ENCODE results near the gene IRF6. TPM values are rescaled to one million over a fixed set of nuclear protein-coding genes. Genes with fewer than 3 reads are reported as not detected.

The IRF6 gene
- total and polyA plus RNA-seq, 3 donors from 2014 or later = 8.2 to 19.2 (median 8.7) TPM

DNA sequence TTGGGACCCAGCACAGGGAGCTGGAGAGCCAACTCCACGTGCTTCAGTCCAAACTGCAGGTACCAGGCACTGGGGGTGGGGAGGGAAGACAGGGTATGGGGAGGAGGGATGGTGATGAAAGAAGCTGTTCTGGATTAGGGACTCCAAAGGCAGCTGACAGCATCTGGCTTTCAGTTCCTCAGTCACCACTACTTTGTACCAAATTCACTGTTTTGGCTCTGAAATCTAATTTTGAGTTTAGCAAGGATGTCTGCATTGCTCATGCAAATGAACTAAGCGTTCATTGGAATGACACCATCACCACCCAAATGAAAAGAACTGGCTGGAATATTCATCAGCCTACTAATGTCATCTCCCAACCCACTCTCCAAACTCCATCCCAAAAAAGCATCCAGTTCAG, 30.3 kb downstream of the IRF6 start:
- TF ChIP-seq POLR2A (IDR thresholded peaks at IDR 0.05) = no peak
- TF ChIP-seq, protein P1, sequence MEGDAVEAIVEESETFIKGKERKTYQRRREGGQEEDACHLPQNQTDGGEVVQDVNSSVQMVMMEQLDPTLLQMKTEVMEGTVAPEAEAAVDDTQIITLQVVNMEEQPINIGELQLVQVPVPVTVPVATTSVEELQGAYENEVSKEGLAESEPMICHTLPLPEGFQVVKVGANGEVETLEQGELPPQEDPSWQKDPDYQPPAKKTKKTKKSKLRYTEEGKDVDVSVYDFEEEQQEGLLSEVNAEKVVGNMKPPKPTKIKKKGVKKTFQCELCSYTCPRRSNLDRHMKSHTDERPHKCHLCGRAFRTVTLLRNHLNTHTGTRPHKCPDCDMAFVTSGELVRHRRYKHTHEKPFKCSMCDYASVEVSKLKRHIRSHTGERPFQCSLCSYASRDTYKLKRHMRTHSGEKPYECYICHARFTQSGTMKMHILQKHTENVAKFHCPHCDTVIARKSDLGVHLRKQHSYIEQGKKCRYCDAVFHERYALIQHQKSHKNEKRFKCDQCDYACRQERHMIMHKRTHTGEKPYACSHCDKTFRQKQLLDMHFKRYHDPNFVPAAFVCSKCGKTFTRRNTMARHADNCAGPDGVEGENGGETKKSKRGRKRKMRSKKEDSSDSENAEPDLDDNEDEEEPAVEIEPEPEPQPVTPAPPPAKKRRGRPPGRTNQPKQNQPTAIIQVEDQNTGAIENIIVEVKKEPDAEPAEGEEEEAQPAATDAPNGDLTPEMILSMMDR (IDR thresholded peaks at IDR 0.05) = no peak
- intact Hi-C loops (cut with DNase I; ENCODE audit: low total_unique reads) = no loop called here
- Histone ChIP-seq H3K4me3 (no peak overlapping the region), H3K9me3 (no peaks in the 10 kb centered on the region), H3K36me3 (ENCODE audit: low read depth, missing control alignments) (no peaks in the 10 kb centered on the region), H3K27me3 (no peaks in the 10 kb centered on the region), H3K27ac (no peak overlapping the region), H3K4me1 (no peaks in the 10 kb centered on the region)
- WGBS, 2 donors = 66 to 77% methylated on average over 2 of the region's 2 CpGs
- no peak for DNase-seq

DNA sequence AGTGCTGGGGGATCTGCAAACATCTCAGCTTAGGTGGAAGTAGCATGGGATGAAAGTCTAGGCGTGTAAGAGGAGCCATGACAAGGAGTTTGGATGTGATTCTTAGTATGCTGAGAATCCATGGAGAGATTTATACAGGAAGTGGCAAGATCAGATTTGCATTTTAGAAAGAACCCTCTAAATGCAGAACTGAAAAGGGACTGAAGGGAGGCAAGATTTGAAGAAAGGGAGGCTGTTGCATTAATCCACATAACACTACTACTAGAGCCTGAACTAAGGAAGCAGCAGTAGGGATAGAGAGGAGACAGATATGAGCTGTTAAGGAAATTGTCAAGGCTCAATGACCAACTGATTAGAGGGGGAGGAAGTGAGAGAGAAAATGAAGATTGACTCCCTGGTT, 31.4 kb downstream of the IRF6 start:
- Histone ChIP-seq H3K4me1 (peaks cover 6% of the 10 kb centered on the region), H3K36me3 (ENCODE audit: low read depth, missing control alignments) (no peaks in the 10 kb centered on the region), H3K4me3 (no peak overlapping the region), H3K27ac (no peak overlapping the region), H3K27me3 (no peaks in the 10 kb centered on the region), H3K9me3 (no peaks in the 10 kb centered on the region)
- no peak for DNase-seq
- intact Hi-C loops (cut with DNase I; ENCODE audit: low total_unique reads) = no loop called here
- TF ChIP-seq, protein P1 (IDR thresholded peaks at IDR 0.05) = no peak
- no peak for TF ChIP-seq POLR2A (IDR thresholded peaks at IDR 0.05)
- 82 to 92% methylated on average over 1 of the region's 1 CpG for WGBS, 2 donors

- intact Hi-C loops (cut with DNase I; ENCODE audit: low total_unique reads) = no loop called here
- 35 to 58% methylated on average over 6 of the region's 6 CpGs for WGBS, 2 donors
- H3K4me1 ChIP-seq = peaks cover 17% of the 10 kb centered on the region
- no peak overlapping the region for H3K27ac ChIP-seq
- DNase-seq = no peak
- H3K27me3 ChIP-seq = no peaks in the 10 kb centered on the region
- no peaks in the 10 kb centered on the region for H3K9me3 ChIP-seq
- H3K4me3 ChIP-seq = no peak overlapping the region
- H3K36me3 ChIP-seq (ENCODE audit: low read depth, missing control alignments) = no peaks in the 10 kb centered on the region
- TF ChIP-seq, protein P1 (IDR thresholded peaks at IDR 0.05) = no peak
- no peak for TF ChIP-seq POLR2A (IDR thresholded peaks at IDR 0.05)
Measured at GRCh38 chr1:209772126-209772525, 33.8 kb downstream of the IRF6 start.

DNA sequence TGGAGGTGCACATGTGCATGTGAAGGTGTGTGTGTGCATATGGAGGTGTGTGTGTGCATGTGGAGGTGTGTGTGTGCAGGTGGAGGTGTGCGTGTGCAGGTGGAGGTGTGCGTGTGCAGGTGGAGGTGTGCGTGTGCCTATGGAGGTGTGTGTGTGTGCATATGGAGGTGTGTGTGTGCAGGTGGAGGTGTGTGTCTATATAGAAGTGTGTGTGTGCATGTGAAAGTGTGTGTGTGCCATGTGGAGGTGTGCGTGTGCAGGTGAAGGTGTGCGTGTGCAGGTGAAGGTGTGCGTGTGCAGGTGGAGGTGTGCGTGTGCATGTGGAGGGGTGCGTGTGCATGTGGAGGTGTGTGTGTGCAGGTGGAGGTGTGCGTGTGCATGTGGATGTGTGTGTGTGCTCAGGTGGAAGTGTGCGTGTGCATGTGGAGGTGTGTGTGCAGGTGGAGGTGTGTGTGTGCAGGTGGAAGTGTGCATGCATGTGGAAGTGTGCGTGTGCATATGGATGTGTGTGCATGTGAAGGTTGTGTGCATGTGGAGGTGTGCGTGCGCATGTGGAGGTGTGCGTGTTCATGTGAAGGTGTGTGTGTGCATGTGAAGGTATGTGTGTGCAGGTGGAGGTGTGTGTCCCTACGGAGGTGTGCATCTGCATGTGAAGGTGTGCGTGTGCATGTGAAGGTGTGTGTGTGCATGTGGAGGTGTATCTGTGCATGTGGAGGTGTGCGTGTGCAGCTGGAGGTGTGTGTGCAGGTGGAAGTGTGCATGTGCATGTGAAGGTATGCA, 35.1 kb downstream of the IRF6 start:
- Histone ChIP-seq H3K4me1 (peaks cover 17% of the 10 kb centered on the region), H3K9me3 (no peaks in the 10 kb centered on the region), H3K27ac (no peak overlapping the region), H3K4me3 (no peak overlapping the region), H3K27me3 (no peaks in the 10 kb centered on the region), H3K36me3 (ENCODE audit: low read depth, missing control alignments) (no peaks in the 10 kb centered on the region)
- 73 to 78% methylated on average over 17 of the region's 17 CpGs for WGBS, 2 donors
- TF ChIP-seq, protein P1 (IDR thresholded peaks at IDR 0.05) = no peak
- TF ChIP-seq POLR2A (IDR thresholded peaks at IDR 0.05) = no peak
- intact Hi-C loops (cut with DNase I; ENCODE audit: low total_unique reads) = no loop called here
- no peak for DNase-seq

DNA sequence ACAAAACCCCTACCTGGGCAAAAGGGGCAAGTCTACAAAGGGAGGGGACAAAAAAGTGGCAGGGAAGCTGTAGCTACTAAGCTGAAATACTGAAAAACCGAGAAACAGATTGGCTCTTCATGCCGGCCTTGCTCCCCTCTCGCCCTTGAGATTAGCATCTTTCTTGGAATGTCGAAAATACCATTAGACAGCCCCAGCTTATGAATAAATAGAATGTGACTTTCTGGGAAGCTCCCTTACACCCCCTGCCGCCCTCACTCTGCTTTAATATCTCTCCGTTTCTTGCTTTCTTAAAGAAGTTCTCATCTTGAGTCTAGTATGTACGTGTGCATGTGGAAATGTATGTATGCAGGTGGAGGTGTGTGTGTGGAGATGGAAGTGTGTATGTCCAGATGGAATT, 36.0 kb downstream of the IRF6 start:
- no peak for DNase-seq
- Histone ChIP-seq H3K9me3 (no peaks in the 10 kb centered on the region), H3K27ac (peak overlapping the region; percentile 29 to 54), H3K4me1 (peaks cover 17% of the 10 kb centered on the region), H3K27me3 (no peaks in the 10 kb centered on the region), H3K36me3 (ENCODE audit: low read depth, missing control alignments) (no peaks in the 10 kb centered on the region), H3K4me3 (no peak overlapping the region)
- TF ChIP-seq POLR2A (IDR thresholded peaks at IDR 0.05) = no peak
- TF ChIP-seq, protein P1 (IDR thresholded peaks at IDR 0.05) = no peak
- intact Hi-C loops (cut with DNase I; ENCODE audit: low total_unique reads) = no loop called here
- 40 to 51% methylated on average over 7 of the region's 7 CpGs for WGBS, 2 donors
